H1 (cell line): ENCODE results near the gene UHRF1. TPM values are rescaled to one million over a fixed set of nuclear protein-coding genes. Genes with fewer than 3 reads are reported as not detected.
"Not testable (repeated sequence)": the region's sequence is repeated elsewhere in the genome, so short reads cannot be mapped to it uniquely, and the experiment has no call there.

Source experiments
- CTCF ChIA-PET: fragments of 300-600 bp; sonication (Branson Sonifier 250); formaldehyde crosslinking; loops from one replicate; lab custom pipeline; 2021; ENCODE audit not compliant: partially characterized antibody; lab: Charles Lee
- POLR2A ChIA-PET: fragments of 300-600 bp; sonication (Branson Sonifier 250); formaldehyde crosslinking; loops from one replicate; lab custom pipeline; 2021; ENCODE audit warnings: inconsistent platforms; ENCODE audit not compliant: partially characterized antibody; lab: Charles Lee
- DNase-seq, 2 experiments: peaks; one replicate each; pipeline versions ENCODE4 v3.0.0 to v3.0.0-alpha.2; 2010 to 2022; ENCODE audit warnings: low spot score in 2 of 2, low read depth in 1 of 2, mixed read lengths in 1 of 2
- FAIRE-seq: peaks from 2 replicates; lab custom pipeline; 2011; peaks lifted over from hg19 to GRCh38; lab: Jason Lieb, UNC
- H2AFZ ChIP-seq: 2 replicates; pipeline ENCODE4 v1.8.1; 2012; ENCODE audit warnings: low read length, inconsistent platforms
- H2AK5ac ChIP-seq: 2 replicates; pipeline ENCODE4 v1.6.1; 2013; ENCODE audit warnings: low read depth, low read length
- H2BK120ac ChIP-seq: replicated peaks from 2 replicates; pipeline ENCODE3; 2013; ENCODE audit warnings: low read depth, low read length, inconsistent platforms
- H2BK12ac ChIP-seq: 2 replicates; pipeline ENCODE4 v1.6.1; 2013; ENCODE audit warnings: low read depth, low read length
- H2BK15ac ChIP-seq: 2 replicates; pipeline ENCODE4 v1.6.1; 2013; ENCODE audit warnings: low read length
- H2BK20ac ChIP-seq: 2 replicates; pipeline ENCODE4 v1.6.1; 2013; ENCODE audit warnings: low read length
- H2BK5ac ChIP-seq: 2 replicates; pipeline ENCODE4 v1.6.1; 2013; ENCODE audit warnings: low read depth, low read length
- H3K14ac ChIP-seq: 2 replicates; pipeline ENCODE4 v1.6.1; 2013; ENCODE audit warnings: inconsistent platforms; ENCODE audit not compliant: insufficient read length
- H3K18ac ChIP-seq: 2 replicates; pipeline ENCODE4 v1.6.1; 2013; ENCODE audit warnings: low read length; ENCODE audit errors: extremely low read depth
- H3K23ac ChIP-seq: 2 replicates; pipeline ENCODE4 v1.6.1; 2013; ENCODE audit warnings: inconsistent platforms; ENCODE audit not compliant: insufficient read length
- H3K23me2 ChIP-seq: 2 replicates; pipeline ENCODE4 v1.6.1; 2013; ENCODE audit warnings: low read depth, low read length
- H3K27ac ChIP-seq: 2 replicates; pipeline ENCODE4 v1.6.1; 2011; ENCODE audit warnings: low read depth, low read length, inconsistent platforms
- H3K27me3 ChIP-seq, 4 experiments: replicated peaks in 1 of 4; 1 replicate in 1 of 4; 2 replicates in 3 of 4; pipeline versions ENCODE4 v1.6.1 to v1.8.1; 2011 to 2013; ENCODE audit warnings: low read length in 3 of 4, mild to moderate bottlenecking in 3 of 4, inconsistent platforms in 2 of 4, mixed read lengths in 2 of 4, moderate library complexity in 1 of 4; ENCODE audit not compliant: control insufficient read depth in 3 of 4, insufficient read depth in 3 of 4; ENCODE audit errors: extremely low read depth in 1 of 4
- H3K36me3 ChIP-seq, 4 experiments: 2 replicates each; pipeline versions ENCODE4 v1.6.1 to v1.8.1; 2011 to 2013; ENCODE audit warnings: mild to moderate bottlenecking in 4 of 4, low read length in 3 of 4, moderate library complexity in 2 of 4, control low read depth in 1 of 4, inconsistent platforms in 1 of 4; ENCODE audit not compliant: insufficient read depth in 4 of 4, control insufficient read depth in 2 of 4
- H3K4ac ChIP-seq: replicated peaks from 2 replicates; pipeline ENCODE3; 2013; ENCODE audit warnings: low read length, low read depth, mixed read lengths, inconsistent platforms; ENCODE audit not compliant: insufficient read length
- H3K4me1 ChIP-seq, 4 experiments: replicated peaks in 1 of 4; 1 replicate in 1 of 4; 2 replicates in 3 of 4; pipeline versions ENCODE4 v1.6.1 to v1.8.1; 2011 to 2013; ENCODE audit warnings: low read length in 3 of 4, inconsistent platforms in 2 of 4, mixed read lengths in 1 of 4; ENCODE audit not compliant: insufficient read depth in 4 of 4, control insufficient read depth in 3 of 4
- H3K4me2 ChIP-seq, 2 experiments: 2 replicates each; pipeline versions ENCODE4 v1.6.1 to v1.8.1; 2011 to 2013; ENCODE audit warnings: low read depth in 2 of 2, low read length in 2 of 2, control low read depth in 1 of 2, inconsistent platforms in 1 of 2, mild to moderate bottlenecking in 1 of 2; ENCODE audit not compliant: insufficient read depth in 1 of 2
- H3K4me3 ChIP-seq, 4 experiments: fragments of 200-600, 300-600 bp in 1 of 4; sonication (generic), shearing (Covaris generic), sonication (Bioruptor Twin) in 1 of 4; 2 replicates each; pipeline versions ENCODE4 v1.5.1 to v1.8.1; 2011 to 2016; ENCODE audit warnings: low read length in 4 of 4, low read depth in 3 of 4, control low read depth in 2 of 4, inconsistent platforms in 2 of 4, mild to moderate bottlenecking in 2 of 4, mixed read lengths in 1 of 4, moderate library complexity in 1 of 4; ENCODE audit not compliant: insufficient read depth in 2 of 4; ENCODE audit errors: extremely low read depth in 1 of 4
- H3K56ac ChIP-seq: replicated peaks from 2 replicates; pipeline ENCODE3; 2013; ENCODE audit warnings: low read depth, mild to moderate bottlenecking, mixed read lengths, low read length, inconsistent platforms; ENCODE audit not compliant: insufficient read length
- H3K79me1 ChIP-seq: 2 replicates; pipeline ENCODE4 v1.6.1; 2013; ENCODE audit warnings: low read depth, low read length, control low read depth
- H3K79me2 ChIP-seq, 2 experiments: 2 replicates each; pipeline versions ENCODE4 v1.6.1 to v1.8.1; 2012 to 2013; ENCODE audit warnings: low read length in 2 of 2, mild to moderate bottlenecking in 2 of 2, inconsistent platforms in 1 of 2; ENCODE audit not compliant: insufficient read depth in 2 of 2, control insufficient read depth in 1 of 2
- H3K9ac ChIP-seq, 4 experiments: replicated peaks in 1 of 4; 1 replicate in 1 of 4; 2 replicates in 3 of 4; pipeline versions ENCODE4 v1.6.1 to v1.8.1; 2011 to 2013; ENCODE audit warnings: low read depth in 3 of 4, low read length in 3 of 4, control low read depth in 2 of 4, mild to moderate bottlenecking in 2 of 4, moderate library complexity in 2 of 4, inconsistent platforms in 1 of 4; ENCODE audit errors: extremely low read depth in 1 of 4
- H3K9me3 ChIP-seq, 2 experiments: 2 replicates each; pipeline versions ENCODE4 v1.6.1 to v1.8.1; 2012 to 2013; ENCODE audit warnings: mild to moderate bottlenecking in 2 of 2, moderate library complexity in 2 of 2, control low read depth in 1 of 2, inconsistent platforms in 1 of 2, low read depth in 1 of 2, low read length in 1 of 2, mixed read lengths in 1 of 2; ENCODE audit not compliant: insufficient read depth in 2 of 2
- H4K20me1 ChIP-seq, 2 experiments: replicated peaks in 1 of 2; 2 replicates each; pipeline versions ENCODE3 to v1.8.1; 2011 to 2013; ENCODE audit warnings: inconsistent platforms in 2 of 2, low read length in 2 of 2, mild to moderate bottlenecking in 1 of 2; ENCODE audit not compliant: insufficient read depth in 2 of 2, control insufficient read depth in 1 of 2
- H4K5ac ChIP-seq: 2 replicates; pipeline ENCODE4 v1.6.1; 2013; ENCODE audit warnings: low read length, low read depth, mixed read lengths, inconsistent platforms; ENCODE audit not compliant: insufficient read length
- H4K8ac ChIP-seq: 2 replicates; pipeline ENCODE4 v1.8.0; 2013; ENCODE audit warnings: mild to moderate bottlenecking, moderate library complexity, low read length, inconsistent platforms; ENCODE audit not compliant: insufficient read depth; ENCODE audit errors: extremely low read depth
- H4K91ac ChIP-seq: replicated peaks from 2 replicates; pipeline ENCODE3; 2013; ENCODE audit warnings: low read length, mixed read lengths, inconsistent platforms; ENCODE audit not compliant: insufficient read length
- WGBS, 2 experiments: shearing (Covaris generic) in 1 of 2; methylation state at CpG; one replicate each; pipeline versions ENCODE4 v1.1.6 to v1.1.7; 2013 to 2015; ENCODE audit warnings: low lambda C conversion rate in 2 of 2, mixed read lengths in 2 of 2, inconsistent platforms in 1 of 2, low coverage in 1 of 2, missing lambda C conversion rate in 1 of 2; ENCODE audit not compliant: insufficient replicate concordance in 2 of 2, insufficient coverage in 1 of 2, insufficient read length in 1 of 2; ENCODE audit errors: extremely low coverage in 1 of 2, missing lambda C conversion rate in 1 of 2; 5-methylcytosine and 5-hydroxymethylcytosine counted together
- polyA plus RNA-seq, 7 experiments: library from polyadenylated mRNA; depleted of rRNA in 3 of 7; stranded (reverse) in 5 of 7; unstranded in 2 of 7; fragments of >200 nt in 5 of 7; fragments of 200-250 nt in 2 of 7; gene quantifications; 1 replicate in 5 of 7; 2 replicates in 1 of 7; 4 replicates in 1 of 7; pipeline versions ENCODE4 v1.2.1 to v1.2.3, GENCODE V29; 2011 to 2013; ENCODE audit warnings: missing spikeins in 2 of 7, mixed read lengths in 2 of 7
- total RNA-seq: library from RNA; stranded (reverse); fragmentation: NEBNext Ultra II Directional; extraction: Animal tissue kit (Norgen Biotek cat#: 25700); gene quantifications from 2 replicates; pipeline ENCODE4 v1.2.1, GENCODE V29; 2021

The UHRF1 gene
- total and polyA plus RNA-seq, 2 of the 8 experiments (the other 6 are each of a cell fraction or from before 2014, with no cell fraction given), result 14.7 to 65.8 TPM

DNA sequence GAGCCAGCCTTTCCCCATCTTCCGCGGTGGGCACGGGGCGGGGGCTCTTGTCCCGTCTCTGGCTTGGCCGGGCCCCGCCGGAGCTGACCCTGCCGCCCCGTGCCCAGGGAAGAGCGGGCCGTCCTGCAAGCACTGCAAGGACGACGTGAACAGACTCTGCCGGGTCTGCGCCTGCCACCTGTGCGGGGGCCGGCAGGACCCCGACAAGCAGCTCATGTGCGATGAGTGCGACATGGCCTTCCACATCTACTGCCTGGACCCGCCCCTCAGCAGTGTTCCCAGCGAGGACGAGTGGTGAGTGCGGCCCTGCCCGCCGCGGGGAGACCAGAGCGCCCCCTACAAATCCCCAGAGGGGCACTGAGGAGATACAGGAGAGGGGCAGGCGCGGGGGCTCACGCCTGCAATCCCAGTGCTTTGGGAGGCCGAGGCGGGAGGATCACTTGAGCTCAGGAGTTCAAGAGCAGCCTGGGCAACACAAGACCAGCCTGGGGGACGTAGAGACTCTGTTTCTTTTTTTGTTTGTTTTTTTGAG is 32.4 kb downstream of the UHRF1 start:
- H3K4me2 ChIP-seq, H3K14ac ChIP-seq, H2BK15ac ChIP-seq, H3K56ac ChIP-seq, H4K5ac ChIP-seq, DNase-seq, H3K23me2 ChIP-seq, H3K23ac ChIP-seq, H2BK120ac ChIP-seq, H2AFZ ChIP-seq, H2BK20ac ChIP-seq, H4K20me1 ChIP-seq, H3K27ac ChIP-seq, H3K79me1 ChIP-seq, H3K9ac ChIP-seq, H3K79me2 ChIP-seq, H2BK5ac ChIP-seq, H3K4ac ChIP-seq, H3K9me3 ChIP-seq, FAIRE-seq, H4K8ac ChIP-seq, H2AK5ac ChIP-seq, H3K4me1 ChIP-seq, H2BK12ac ChIP-seq, H3K4me3 ChIP-seq, H3K27me3 ChIP-seq, H3K18ac ChIP-seq, H4K91ac ChIP-seq: not testable (repeated sequence)
- H3K36me3 ChIP-seq, result peaks cover 11 to 44% (median 19%) of the 10 kb centered on the region in 4 experiments; a peak in 5 of 8 replicates
- 97% methylated on average over 29 of the region's 35 CpGs; no CpG with 5 or more reads in 1 of the 2 experiments for WGBS, 2 experiments
- POLR2A ChIA-PET, result interaction anchor here (0.6 to 0.9 kb wide), 2 partner anchors 9 to 91 kb away, joined by 3 read pairs; no protein-coding TSS in a partner anchor
- CTCF ChIA-PET, result interaction anchor here (0.6 to 6.8 kb wide), 20 partner anchors 9 to 739 kb away, joined by 3 to 67 read pairs (median 3); no protein-coding TSS in a partner anchor

- ChIA-PET POLR2A (interaction anchor here (1.0 kb wide), 1 partner anchor 9 kb away, joined by 3 read pairs; no protein-coding TSS in a partner anchor), CTCF (interaction anchor here (0.8 kb wide), 2 partner anchors 9 kb away, joined by 3 to 4 read pairs; no protein-coding TSS in a partner anchor)
- not testable (repeated sequence) for H3K23ac ChIP-seq, H3K14ac ChIP-seq, FAIRE-seq, H2BK15ac ChIP-seq, H3K56ac ChIP-seq, H3K27ac ChIP-seq, H3K23me2 ChIP-seq, H2BK5ac ChIP-seq, H3K18ac ChIP-seq, H3K4me3 ChIP-seq, H3K4me2 ChIP-seq, H3K9ac ChIP-seq, H3K79me1 ChIP-seq, H2AFZ ChIP-seq, H3K4ac ChIP-seq, H4K5ac ChIP-seq, H4K8ac ChIP-seq, H2BK120ac ChIP-seq, H2AK5ac ChIP-seq, H3K9me3 ChIP-seq, DNase-seq, H4K91ac ChIP-seq, H4K20me1 ChIP-seq, H3K79me2 ChIP-seq, H3K27me3 ChIP-seq, H2BK12ac ChIP-seq, H2BK20ac ChIP-seq, H3K4me1 ChIP-seq
- H3K36me3 ChIP-seq, result peaks cover 15 to 75% (median 50%) of the 10 kb centered on the region in 4 experiments
- 95% methylated on average over 15 of the region's 23 CpGs; no CpG with 5 or more reads in 1 of the 2 experiments for WGBS, 2 experiments
Observed at GRCh38 chr19:4950650-4951049, 41.3 kb downstream of the UHRF1 start.
